Mesenchymal stem cell (in vitro differentiated cells and primary cell): Measurements from ENCODE around the gene UBR3.
"Not testable (repeated sequence)": the region's sequence is repeated elsewhere in the genome, so short reads cannot be mapped to it uniquely, and the experiment has no call there.

Experiments used
- DNase-seq: peaks from one replicate; pipeline ENCODE4 v3.0.0-alpha.2; 2013
- H2AFZ ChIP-seq: one replicate; pipeline ENCODE4 v1.6.1; 2013; ENCODE audit warnings: low read depth, mild to moderate bottlenecking, control low read depth, inconsistent platforms, low read length, moderate library complexity
- H2AK5ac ChIP-seq: 2 replicates; pipeline ENCODE4 v1.6.1; 2013; ENCODE audit warnings: low read length, moderate library complexity, mild to moderate bottlenecking, inconsistent platforms; ENCODE audit not compliant: severe bottlenecking
- H2BK120ac ChIP-seq: one replicate; pipeline ENCODE4 v1.6.1; 2013; ENCODE audit warnings: low read depth, mild to moderate bottlenecking, inconsistent platforms, low read length, moderate library complexity
- H2BK12ac ChIP-seq, 2 experiments: one replicate each; pipeline ENCODE4 v1.6.1; 2013; ENCODE audit warnings: inconsistent platforms in 2 of 2, low read length in 2 of 2, mild to moderate bottlenecking in 2 of 2, moderate library complexity in 2 of 2, control low read depth in 1 of 2
- H2BK15ac ChIP-seq: one replicate; pipeline ENCODE4 v1.6.1; 2013; ENCODE audit warnings: mild to moderate bottlenecking, low read depth, inconsistent platforms; ENCODE audit not compliant: poor library complexity, severe bottlenecking
- H2BK5ac ChIP-seq: 2 replicates; pipeline ENCODE4 v1.6.1; 2013; ENCODE audit warnings: low read depth, mild to moderate bottlenecking, low read length, control low read depth, inconsistent platforms; ENCODE audit not compliant: poor library complexity, severe bottlenecking
- H3K14ac ChIP-seq, 2 experiments: one replicate each; pipeline ENCODE4 v1.6.1; 2013; ENCODE audit warnings: inconsistent platforms in 2 of 2, low read length in 2 of 2, control low read depth in 1 of 2, mild to moderate bottlenecking in 1 of 2, moderate library complexity in 1 of 2
- H3K18ac ChIP-seq, 2 experiments: one replicate each; pipeline ENCODE4 v1.6.1; 2013; ENCODE audit warnings: inconsistent platforms in 2 of 2, low read length in 2 of 2, control low read depth in 1 of 2, low read depth in 1 of 2, mild to moderate bottlenecking in 1 of 2
- H3K23ac ChIP-seq, 2 experiments: one replicate each; pipeline ENCODE4 v1.6.1; 2013; ENCODE audit warnings: inconsistent platforms in 2 of 2, low read length in 2 of 2, mild to moderate bottlenecking in 2 of 2, moderate library complexity in 2 of 2, control low read depth in 1 of 2
- H3K27ac ChIP-seq: 2 replicates; pipeline ENCODE4 v1.5.1; 2013; ENCODE audit warnings: mild to moderate bottlenecking, moderate library complexity, low read length, control low read depth, inconsistent platforms; ENCODE audit not compliant: poor library complexity, severe bottlenecking
- H3K27me3 ChIP-seq, 2 experiments: 2 replicates each; pipeline versions ENCODE4 v1.6.1 to v1.7.0; 2013; ENCODE audit warnings: low read length in 2 of 2, mild to moderate bottlenecking in 2 of 2, moderate library complexity in 2 of 2, control low read depth in 1 of 2, inconsistent platforms in 1 of 2; ENCODE audit not compliant: control insufficient read depth in 1 of 2, insufficient read depth in 1 of 2
- H3K36me3 ChIP-seq, 2 experiments: 2 replicates each; pipeline versions ENCODE4 v1.6.1 to v1.7.0; 2013; ENCODE audit warnings: low read length in 2 of 2, control low read depth in 1 of 2, inconsistent platforms in 1 of 2, low read depth in 1 of 2, mild to moderate bottlenecking in 1 of 2; ENCODE audit not compliant: insufficient read depth in 2 of 2, control insufficient read depth in 1 of 2
- H3K4ac ChIP-seq, 2 experiments: one replicate each; pipeline ENCODE4 v1.6.1; 2013; ENCODE audit warnings: inconsistent platforms in 2 of 2, low read length in 2 of 2, mild to moderate bottlenecking in 2 of 2, moderate library complexity in 2 of 2, control low read depth in 1 of 2, low read depth in 1 of 2
- H3K4me1 ChIP-seq: 2 replicates; pipeline ENCODE4 v1.6.1; 2013; ENCODE audit warnings: low read depth, low read length, control low read depth; ENCODE audit not compliant: control insufficient read depth, insufficient read depth
- H3K4me2 ChIP-seq: 2 replicates; pipeline ENCODE4 v1.6.1; 2013; ENCODE audit warnings: low read length, mild to moderate bottlenecking, inconsistent platforms; ENCODE audit not compliant: poor library complexity, severe bottlenecking
- H3K4me3 ChIP-seq, 2 experiments: 2 replicates each; pipeline versions ENCODE4 v1.5.1 to v1.7.0; 2013; ENCODE audit warnings: low read length in 2 of 2, mild to moderate bottlenecking in 2 of 2, control low read depth in 1 of 2, low read depth in 1 of 2; ENCODE audit not compliant: insufficient read depth in 1 of 2
- H3K79me1 ChIP-seq: replicated peaks from 2 replicates; pipeline ENCODE4 v1.6.1; 2013; ENCODE audit warnings: mild to moderate bottlenecking, control low read depth, low read length, inconsistent platforms; ENCODE audit not compliant: poor library complexity, severe bottlenecking
- H3K9ac ChIP-seq: 2 replicates; pipeline ENCODE4 v1.7.0; 2013; ENCODE audit warnings: mild to moderate bottlenecking, low read length, moderate library complexity
- H3K9me3 ChIP-seq: 2 replicates; pipeline ENCODE4 v1.7.0; 2013; ENCODE audit warnings: mild to moderate bottlenecking, low read length; ENCODE audit not compliant: control insufficient read depth
- H4K8ac ChIP-seq: one replicate; pipeline ENCODE4 v1.6.1; 2013; ENCODE audit warnings: inconsistent platforms, mild to moderate bottlenecking, low read length, moderate library complexity
- H4K91ac ChIP-seq: one replicate; pipeline ENCODE4 v1.6.1; 2013; ENCODE audit warnings: mild to moderate bottlenecking, low read length, inconsistent platforms
- WGBS: methylation state at CpG from one replicate; pipeline ENCODE4 v1.1.7; 2013; ENCODE audit warnings: mixed read lengths; 5-methylcytosine and 5-hydroxymethylcytosine counted together

UBR3 gene

DNA sequence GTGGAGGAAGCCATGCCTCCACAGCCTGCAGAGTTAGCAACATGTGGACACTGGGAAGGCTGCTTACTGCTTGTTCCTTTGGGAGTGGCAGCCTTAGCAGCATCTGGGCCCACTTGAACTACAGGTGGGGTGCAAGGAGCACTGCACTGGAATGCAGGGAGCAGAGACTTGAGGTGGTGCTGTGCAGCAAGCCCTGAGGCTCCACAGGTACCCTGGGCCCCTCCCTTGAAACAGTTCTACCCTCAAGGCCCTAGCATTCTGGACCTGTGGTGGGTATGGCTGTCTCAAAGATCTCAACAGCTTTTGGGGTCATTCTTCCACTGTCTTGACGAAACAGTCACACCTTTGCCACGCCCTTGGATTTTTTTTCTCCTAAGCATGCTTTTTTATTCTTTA, 13.5 kb downstream of the UBR3 start:
- Histone ChIP-seq H3K27me3 (no peaks in the 10 kb centered on the region), H3K36me3 (peaks cover 3 to 7% of the 10 kb centered on the region in 2 experiments), H3K79me1 (peaks cover 28% of the 10 kb centered on the region), H2BK15ac (peak overlapping the region; percentile 37), H3K4me1 (peaks cover 8% of the 10 kb centered on the region), H3K4me3 (no peak overlapping the region), H3K18ac (no peak overlapping the region), H3K4me2 (no peak overlapping the region), H3K9ac (no peak overlapping the region), H3K14ac (peak overlapping the region in 1 of 2 experiments; percentile 61), H3K23ac (no peak overlapping the region), H2BK12ac (peak overlapping the region in 1 of 2 experiments; percentile 42), H4K91ac (no peak overlapping the region), H3K9me3 (no peaks in the 10 kb centered on the region), H2BK5ac (no peak overlapping the region), H2BK120ac (no peak overlapping the region), H2AK5ac (no peak overlapping the region), H3K4ac (no peak overlapping the region), H4K8ac (peak overlapping the region; percentile 35), H2AFZ (no peak overlapping the region), H3K27ac (no peak overlapping the region)
- DNase-seq = no peak
- 94% methylated on average over 2 of the region's 2 CpGs for WGBS

DNA sequence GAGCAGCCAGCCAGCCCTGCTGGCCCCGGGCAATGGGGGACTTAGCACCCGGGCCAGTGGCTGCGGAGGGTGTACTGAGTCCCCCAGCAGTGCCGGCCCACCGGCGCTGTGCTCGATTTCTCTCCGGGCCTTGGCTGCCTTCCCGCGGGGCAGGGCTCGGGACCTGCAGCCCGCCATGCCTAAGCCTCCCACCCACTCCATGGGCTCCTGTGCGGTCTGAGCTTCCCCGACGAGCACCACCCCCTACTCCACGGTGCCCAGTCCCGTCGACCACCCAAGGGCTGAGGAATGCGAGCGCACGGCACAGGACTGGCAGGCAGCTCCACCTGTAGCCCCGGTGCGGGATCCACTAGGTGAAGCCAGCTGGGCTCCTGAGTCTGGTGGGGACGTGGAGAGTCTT, 14.4 kb downstream of the UBR3 start:
- not testable (repeated sequence) for H3K27ac ChIP-seq, H3K4me3 ChIP-seq, H2BK15ac ChIP-seq, H4K91ac ChIP-seq, H2AK5ac ChIP-seq, H3K14ac ChIP-seq, H3K9me3 ChIP-seq, H3K23ac ChIP-seq, H4K8ac ChIP-seq, DNase-seq, H3K36me3 ChIP-seq, H2AFZ ChIP-seq, H3K4ac ChIP-seq, H3K4me1 ChIP-seq, H2BK120ac ChIP-seq, H2BK12ac ChIP-seq, H3K9ac ChIP-seq, H3K4me2 ChIP-seq, H2BK5ac ChIP-seq, H3K27me3 ChIP-seq, H3K18ac ChIP-seq
- WGBS = 99% methylated on average over 16 of the region's 24 CpGs
- H3K79me1 ChIP-seq = peaks cover 24% of the 10 kb centered on the region

DNA sequence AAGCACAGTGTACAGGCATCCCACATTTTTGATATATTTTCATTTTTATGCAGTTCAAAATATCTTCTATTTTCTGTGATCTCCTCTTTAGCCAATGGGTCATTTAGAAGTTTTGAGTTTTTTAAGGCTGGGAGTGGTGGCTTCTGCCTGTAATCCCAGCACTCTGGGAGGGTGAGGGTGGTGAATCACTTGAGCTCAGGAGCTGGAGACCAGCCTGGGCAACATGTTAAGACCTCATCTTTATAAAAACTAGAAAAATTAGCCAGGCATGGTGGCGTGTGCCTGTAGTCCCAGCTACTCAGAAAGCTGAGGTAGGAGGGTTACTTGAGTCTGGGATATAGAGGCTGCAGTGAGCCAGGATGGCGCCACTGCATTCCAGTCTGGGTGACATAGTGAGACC, 17.8 kb downstream of the UBR3 start:
- Histone ChIP-seq H3K27ac (no peak overlapping the region), H3K23ac (no peak overlapping the region), H3K14ac (no peak overlapping the region), H3K9ac (no peak overlapping the region), H2BK15ac (no peak overlapping the region), H3K4me3 (no peak overlapping the region), H3K4ac (no peak overlapping the region), H4K8ac (no peak overlapping the region), H2BK120ac (no peak overlapping the region), H2BK12ac (no peak overlapping the region), H3K36me3 (peaks cover 3 to 4% of the 10 kb centered on the region in 2 experiments), H3K9me3 (peaks cover 3% of the 10 kb centered on the region), H2AFZ (no peak overlapping the region), H3K79me1 (peaks cover 30% of the 10 kb centered on the region), H2AK5ac (no peak overlapping the region), H3K18ac (no peak overlapping the region), H2BK5ac (no peak overlapping the region), H3K4me1 (peaks cover 5% of the 10 kb centered on the region), H3K27me3 (no peaks in the 10 kb centered on the region), H3K4me2 (no peak overlapping the region), H4K91ac (no peak overlapping the region)
- no peak for DNase-seq
- WGBS = 100% methylated on average over 1 of the region's 2 CpGs

DNA sequence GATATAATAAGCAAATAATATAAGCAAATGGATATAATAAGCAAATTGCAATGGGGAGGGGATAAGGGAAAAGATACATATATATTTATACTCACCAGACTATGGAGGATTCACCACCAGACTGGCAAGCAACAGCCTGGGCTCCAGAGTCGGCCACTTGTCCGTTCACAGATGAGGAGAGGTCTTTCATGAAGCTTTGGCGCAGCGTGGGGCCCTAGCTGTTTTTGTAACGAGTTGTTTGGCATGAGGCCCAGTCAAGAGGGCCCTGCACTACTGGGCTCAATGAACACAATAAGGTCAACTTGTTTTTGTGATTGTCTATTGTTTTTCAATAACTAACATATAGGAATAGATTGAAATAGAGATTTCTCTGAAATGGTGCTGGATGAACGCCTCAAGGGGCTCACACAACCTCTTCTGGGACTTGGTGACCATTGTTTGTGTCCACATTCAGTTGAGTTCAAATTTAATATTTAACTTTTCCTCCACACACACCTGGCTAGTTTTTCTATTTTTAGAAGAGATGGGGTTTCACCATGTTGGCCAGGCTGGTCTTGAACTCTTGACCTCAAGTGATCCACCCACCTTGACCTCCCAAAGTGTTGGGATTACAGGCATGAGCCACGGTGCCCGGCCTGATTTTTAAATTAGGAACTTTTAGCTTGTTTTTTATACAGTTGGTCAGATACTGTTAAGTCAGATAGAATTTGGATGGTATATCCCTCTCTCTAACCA, 21.9 kb downstream of the UBR3 start:
- not testable (repeated sequence) for H2AFZ ChIP-seq, H3K4me3 ChIP-seq, H3K36me3 ChIP-seq, H2BK12ac ChIP-seq, H3K9me3 ChIP-seq, H3K18ac ChIP-seq, H3K14ac ChIP-seq, H4K8ac ChIP-seq, H3K23ac ChIP-seq, H2BK15ac ChIP-seq, H3K4ac ChIP-seq, DNase-seq, H3K4me2 ChIP-seq, H2BK5ac ChIP-seq, H3K4me1 ChIP-seq, H2BK120ac ChIP-seq, H2AK5ac ChIP-seq, H3K27ac ChIP-seq, H3K27me3 ChIP-seq, H3K9ac ChIP-seq, H4K91ac ChIP-seq
- WGBS = 79% methylated on average over 5 of the region's 8 CpGs
- peaks cover 22% of the 10 kb centered on the region for H3K79me1 ChIP-seq
